ENCODE results near the gene TMEM131L. TPM values are rescaled to one million over a fixed set of nuclear protein-coding genes. Genes with fewer than 3 reads are reported as not detected.
A peak's percentile ranks its signal among the peaks of the same experiment; 100 is the strongest.

Gene TMEM131L
- total RNA-seq, 1 experiment from 2014 or later = 14.6 TPM

GRCh38 chr4:153553155-153553818 lies 87.1 kb downstream of the TMEM131L start:
- Mint-ChIP-seq H3K4me3 (no peak overlapping the region), H3K4me1 (peaks cover 3 to 12% of the 10 kb centered on the region in 2 experiments), H3K27ac (peak overlapping the region in 1 of 3 experiments; percentile 80; a peak in 2 of 7 replicates), H3K27me3 (ENCODE audit: low read depth) (no peaks in the 10 kb centered on the region), H3K36me3 (ENCODE audit: insufficient read depth in 1 of 3, low read depth in 3 of 3) (peaks cover 3 to 9% (median 5%) of the 10 kb centered on the region in 3 experiments; a peak in 5 of 7 replicates), H3K9me3 (no peaks in the 10 kb centered on the region)
- H4K91ac ChIP-seq (ENCODE audit: insufficient read length, low read depth, low read length) = no peak overlapping the region
- H3K23me2 ChIP-seq (ENCODE audit: insufficient read length, low read depth, low read length, poor library complexity, severe bottlenecking) = no peaks in the 10 kb centered on the region
- H4K20me1 ChIP-seq (ENCODE audit: control insufficient read depth, insufficient read depth, insufficient read length) = no peaks in the 10 kb centered on the region
- H2AFZ ChIP-seq (ENCODE audit: low read length) = no peak overlapping the region
- no peak overlapping the region for H3K4me2 ChIP-seq (ENCODE audit: insufficient read depth, insufficient read length, low read length)
- no peak overlapping the region for H3K4ac ChIP-seq (ENCODE audit: low read depth, low read length)
- no peak overlapping the region for H3K14ac ChIP-seq (ENCODE audit: insufficient read depth, low read length)
- no peaks in the 10 kb centered on the region for H3K79me1 ChIP-seq (ENCODE audit: insufficient read depth, low read depth, low read length, poor library complexity, severe bottlenecking)
- no peak overlapping the region for H3K56ac ChIP-seq (ENCODE audit: insufficient read length, low read depth, low read length)
- H3K9me3 ChIP-seq (ENCODE audit: control insufficient read depth, low read depth, low read length) = no peaks in the 10 kb centered on the region
- H3T11ph ChIP-seq (ENCODE audit: low read length) = no peak overlapping the region
- H2BK120ac ChIP-seq (ENCODE audit: low read depth, low read length, poor library complexity, severe bottlenecking) = no peak overlapping the region
- no peak overlapping the region for H4K5ac ChIP-seq (ENCODE audit: insufficient read length, low read depth, low read length)
- H3K18ac ChIP-seq (ENCODE audit: insufficient read length, low read depth, low read length) = no peak overlapping the region
- no peak overlapping the region for H2BK5ac ChIP-seq (ENCODE audit: insufficient read length, low read length)
- H3K27ac ChIP-seq (ENCODE audit: insufficient read length, low read depth, low read length) = no peak overlapping the region
- H2BK20ac ChIP-seq (ENCODE audit: low read depth, low read length, poor library complexity, severe bottlenecking) = no peak overlapping the region
- no peaks in the 10 kb centered on the region for H3K79me2 ChIP-seq (ENCODE audit: insufficient read depth, low read length)
- no peak overlapping the region for H2BK15ac ChIP-seq (ENCODE audit: low read depth, low read length)
- H2BK12ac ChIP-seq (ENCODE audit: insufficient read length, low read depth, low read length) = no peak overlapping the region
- no peak for TF ChIP-seq CTCF (conservative IDR thresholded peaks at IDR 0.05)
- H3K9ac ChIP-seq (ENCODE audit: extremely low read depth, insufficient read length, low read length) = no peak overlapping the region
- WGBS (ENCODE audit: extremely low coverage, insufficient read length, low lambda C conversion rate) = no CpG with 5 or more reads among the region's 6 CpGs
- no peaks in the 10 kb centered on the region for H3K27me3 ChIP-seq (ENCODE audit: insufficient read depth, low read length)
- DNase-seq = no peak
- no peak overlapping the region for H2AK5ac ChIP-seq (ENCODE audit: insufficient read length, low read length)
- no peaks in the 10 kb centered on the region for H3K4me1 ChIP-seq (ENCODE audit: insufficient read depth, low read length)
- H3K23ac ChIP-seq (ENCODE audit: insufficient read length, low read depth, low read length) = no peak overlapping the region
- no peak overlapping the region for H4K8ac ChIP-seq (replicated peaks; ENCODE audit: insufficient read length, low read depth, low read length)

All from H9 (cell line).